GM18505 (cell line): Measurements from ENCODE around the gene POGLUT3.

Source experiments
- ATAC-seq: cut with Tn5 transposase; IDR thresholded peaks from one replicate; pipeline ENCODE4 v1.9.1; 2021; ENCODE audit not compliant: unreplicated experiment
- POLR2A ChIP-seq: IDR thresholded peaks from 4 replicates; pipeline ENCODE4 v1.6.1; 2011; ENCODE audit warnings: borderline replicate concordance; ENCODE audit not compliant: insufficient read depth, insufficient read length; ENCODE audit errors: extremely low read depth

POGLUT3 gene

GRCh38 chr11:108495326-108495725 is 2.9 kb downstream of the POGLUT3 start:
- no peak for ATAC-seq
- no peak for TF ChIP-seq POLR2A

GRCh38 chr11:108494182-108494581 is 4.0 kb downstream of the POGLUT3 start:
- no peak for TF ChIP-seq POLR2A
- no peak for ATAC-seq

- TF ChIP-seq POLR2A, result no peak
- ATAC-seq, result no peak
Observed at GRCh38 chr11:108491936-108492335, 6.2 kb downstream of the POGLUT3 start.

- no peak for ATAC-seq
- no peak for TF ChIP-seq POLR2A
Observed at GRCh38 chr11:108486828-108487227, 11.4 kb downstream of the POGLUT3 start.

GRCh38 chr11:108486331-108486730 is 11.9 kb downstream of the POGLUT3 start:
- no peak for ATAC-seq
- no peak for TF ChIP-seq POLR2A

GRCh38 chr11:108483163-108483562 is 15.0 kb downstream of the POGLUT3 start:
- ATAC-seq, result no peak
- TF ChIP-seq POLR2A, result no peak

GRCh38 chr11:108474664-108475463 is 23.3 kb downstream of the POGLUT3 start:
- ATAC-seq, result no peak

GRCh38 chr11:108472681-108473080 is 25.5 kb downstream of the POGLUT3 start:
- no peak for TF ChIP-seq POLR2A
- ATAC-seq, result no peak

More at GRCh38 chr11:108474664-108475463, 23.3 kb downstream of the POGLUT3 start:
- no peak for TF ChIP-seq POLR2A

GRCh38 chr11:108468478-108468864 is 29.7 kb downstream of the POGLUT3 start:
- ATAC-seq, result no peak
- no peak for TF ChIP-seq POLR2A

GRCh38 chr11:108467091-108467823 is 30.9 kb downstream of the POGLUT3 start, which contains the start of gene C11orf65:
C11orf65 (minus strand) TSS chr11:108467529; CDS start chr11:108461559, 5,970 bp downstream.
- peak; percentile 97 for ATAC-seq
- TF ChIP-seq POLR2A, result peak; percentile 97

- TF ChIP-seq POLR2A, result no peak
- ATAC-seq, result no peak
Observed at GRCh38 chr11:108466405-108466804, 31.8 kb downstream of the POGLUT3 start.

- no peak for TF ChIP-seq POLR2A
- no peak for ATAC-seq
Observed at GRCh38 chr11:108453207-108453835, 44.9 kb downstream of the POGLUT3 start.
